NOMO-1 treated with dmso at 0.1 percent for 144 hours (cell line): ENCODE results near the gene DBH.
"Not testable (repeated sequence)": the region's sequence is repeated elsewhere in the genome, so short reads cannot be mapped to it uniquely, and the experiment has no call there.

Source experiments
- DNase-seq: peaks from one replicate; lab custom pipeline; 2025; ENCODE audit not compliant: unreplicated experiment; lab: John Stamatoyannopoulos, UW

The DBH gene

GRCh38 chr9:133664173-133665050 lies 28.2 kb downstream of the DBH start:
- no peak for DNase-seq

GRCh38 chr9:133665096-133665495 lies 28.9 kb downstream of the DBH start:
- DNase-seq = no peak

DNA sequence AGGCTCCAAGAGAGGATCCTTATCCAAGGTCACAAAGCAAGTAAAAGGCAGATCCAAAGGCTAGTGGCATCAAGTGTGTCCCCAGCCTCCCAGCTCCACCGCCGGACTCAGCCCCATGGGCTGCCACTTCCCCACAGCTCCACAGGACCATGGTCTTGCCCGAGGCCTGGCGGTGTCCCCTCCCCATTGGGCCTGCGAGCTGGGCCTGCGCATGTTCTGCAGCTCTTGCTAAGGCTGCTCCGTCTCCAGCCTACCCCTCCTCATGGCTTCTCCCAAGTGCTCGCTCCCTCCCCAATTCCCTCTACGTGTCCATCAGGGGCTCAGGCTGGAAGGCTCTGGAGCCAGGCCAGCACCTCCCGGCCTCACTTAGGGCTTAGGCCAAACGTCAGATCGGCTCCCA lies 29.4 kb downstream of the DBH start:
- no peak for DNase-seq

GRCh38 chr9:133666387-133666786 lies 30.2 kb downstream of the DBH start:
- no peak for DNase-seq

DNA sequence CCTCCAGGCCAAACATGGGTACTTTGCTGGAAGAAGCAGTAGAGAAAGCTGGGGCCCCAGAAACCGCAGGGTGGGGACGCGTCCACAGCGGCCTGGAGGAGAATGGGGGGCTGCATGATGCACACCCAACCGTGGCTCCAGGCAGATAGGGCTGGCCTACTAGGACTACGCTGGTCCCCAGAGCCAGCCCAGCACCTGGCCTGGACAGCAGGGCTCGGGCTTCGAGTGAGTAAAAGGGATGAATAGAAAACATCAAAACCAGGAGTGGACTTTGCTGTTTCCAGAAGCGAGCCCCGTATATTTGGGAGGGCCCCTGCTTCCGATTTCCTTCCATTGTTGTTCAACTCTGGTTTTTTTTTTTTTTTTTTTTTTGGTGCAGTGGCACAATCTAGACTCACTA lies 30.7 kb downstream of the DBH start:
- DNase-seq = no peak

GRCh38 chr9:133667759-133668450 lies 31.7 kb downstream of the DBH start:
- no peak for DNase-seq

GRCh38 chr9:133669182-133669801 lies 33.1 kb downstream of the DBH start:
- DNase-seq = no peak

DNA sequence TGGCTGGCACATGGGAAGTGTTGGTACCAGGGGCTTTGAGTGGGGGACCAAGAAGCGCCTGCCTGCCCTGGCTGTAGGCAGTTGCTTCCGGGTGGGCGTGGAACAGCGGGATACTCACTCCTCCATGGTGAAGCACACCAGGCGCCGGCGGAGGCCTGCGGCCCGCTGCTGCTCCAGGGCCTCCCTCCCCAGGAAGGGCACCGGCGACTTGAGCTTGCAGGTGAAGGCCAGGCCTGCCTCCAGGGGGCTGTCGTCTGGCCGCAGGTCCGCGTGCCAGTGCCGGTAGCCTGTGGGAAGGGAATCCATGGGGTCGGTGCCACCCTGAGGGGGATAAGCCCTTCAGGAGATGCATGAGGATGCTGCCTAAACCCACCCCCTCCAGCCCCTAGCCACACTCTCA lies 34.3 kb downstream of the DBH start:
- DNase-seq = no peak

- DNase-seq = no peak
These were observed 35.2 kb downstream of the DBH start for GRCh38 chr9:133671371-133671770.

DNA sequence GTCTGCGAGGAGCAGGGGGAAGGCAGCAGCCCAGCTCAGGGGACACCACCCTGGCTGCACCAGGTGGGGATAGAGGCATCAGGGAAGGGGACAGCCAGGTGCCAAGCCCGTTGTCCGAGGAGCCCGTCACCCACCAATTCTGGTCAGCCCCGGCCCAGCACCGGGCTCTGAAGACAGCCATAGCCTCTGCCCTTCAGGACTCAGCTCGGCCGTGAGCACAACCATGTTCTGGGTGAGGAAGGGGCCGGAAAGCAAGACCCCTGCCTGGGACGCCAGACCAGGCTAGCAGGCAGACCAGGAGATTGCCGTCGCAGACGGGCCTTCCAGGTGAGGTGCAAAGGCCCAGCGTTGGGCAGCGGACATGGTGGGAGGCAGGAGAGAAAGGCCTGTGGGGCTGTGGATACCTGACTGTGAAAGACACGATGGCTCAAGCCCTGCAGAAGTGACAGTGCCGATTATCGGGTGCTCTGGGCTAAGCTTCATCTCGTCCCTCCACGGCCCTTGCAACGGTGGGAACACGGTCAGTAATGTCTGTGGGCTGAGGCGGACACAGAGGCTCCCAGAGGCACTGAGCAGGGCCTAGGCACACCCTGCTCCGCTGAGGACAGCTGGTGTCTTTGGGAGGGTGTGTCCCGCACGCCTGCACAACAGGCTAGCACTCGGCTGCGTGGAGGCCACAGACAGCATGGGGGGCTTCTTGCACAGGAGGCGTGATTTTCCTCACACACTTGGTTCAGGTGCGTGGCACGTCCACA lies 36.5 kb downstream of the DBH start:
- no peak for DNase-seq

- no peak for DNase-seq
These were observed 37.1 kb downstream of the DBH start for GRCh38 chr9:133673258-133673655.

DNA sequence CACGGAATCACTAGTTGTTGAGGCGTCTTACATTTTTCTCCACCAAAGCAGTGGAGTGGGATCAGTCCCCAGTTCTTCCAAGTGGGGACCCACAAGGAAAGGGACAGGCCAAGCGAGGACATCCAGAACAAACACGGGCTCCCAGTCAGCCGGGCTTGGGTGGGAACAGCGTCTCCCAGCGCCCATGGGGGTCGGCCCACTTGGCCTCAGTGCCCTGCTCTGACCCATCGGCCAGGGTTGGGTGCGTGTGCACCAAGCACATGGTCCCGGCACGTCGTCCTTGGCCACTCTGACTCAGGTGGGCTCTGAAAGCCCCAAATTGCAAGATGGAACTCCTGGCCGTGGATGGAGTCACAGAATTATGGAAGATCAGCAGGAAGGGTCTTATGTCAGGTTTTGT lies 37.9 kb downstream of the DBH start:
- no peak for DNase-seq

DNA sequence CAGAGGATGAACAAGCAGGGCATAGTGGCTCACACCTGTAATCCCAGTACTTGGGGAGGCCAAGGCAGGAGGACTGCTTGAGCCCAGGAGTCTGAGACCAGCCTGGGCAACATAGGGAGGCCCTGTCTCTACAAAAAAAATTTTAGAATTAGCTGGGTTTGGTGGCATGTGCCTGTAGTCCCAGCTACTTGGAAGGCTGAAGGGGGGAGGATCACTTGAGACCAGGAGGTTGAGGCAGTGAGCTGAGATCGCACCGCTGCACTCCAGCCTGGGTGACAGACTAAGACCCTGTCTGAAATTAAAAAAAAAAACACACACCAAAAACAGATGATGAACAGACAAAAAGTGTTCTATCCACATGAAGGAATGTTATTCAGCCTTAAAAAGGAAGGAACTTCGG lies 39.6 kb downstream of the DBH start:
- DNase-seq = not testable (repeated sequence)

DNA sequence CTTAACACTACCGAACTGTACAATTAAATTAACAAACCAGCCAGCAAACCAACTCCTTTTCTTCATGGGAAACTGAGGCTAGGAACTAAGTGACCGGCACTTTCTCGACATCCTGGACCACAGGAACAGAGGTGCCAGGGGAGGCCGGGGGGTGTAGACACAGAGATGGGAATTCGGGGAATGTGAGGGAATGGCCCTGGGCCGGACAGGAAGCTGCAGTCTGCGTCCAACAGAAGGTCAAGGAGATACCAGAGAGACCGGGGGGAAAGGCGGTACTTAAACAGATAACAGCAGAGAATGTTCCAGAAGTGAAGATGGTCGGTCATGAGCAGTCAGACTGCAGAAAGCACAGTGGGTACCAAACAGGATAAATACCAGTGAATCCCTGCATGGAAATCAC lies 40.3 kb downstream of the DBH start:
- no peak for DNase-seq

- DNase-seq = no peak
These were observed 41.2 kb downstream of the DBH start for GRCh38 chr9:133677126-133678010.

- DNase-seq = no peak
These were observed 42.9 kb downstream of the DBH start for GRCh38 chr9:133679056-133679455.

GRCh38 chr9:133679466-133680061 lies 43.4 kb downstream of the DBH start:
- DNase-seq = no peak

DNA sequence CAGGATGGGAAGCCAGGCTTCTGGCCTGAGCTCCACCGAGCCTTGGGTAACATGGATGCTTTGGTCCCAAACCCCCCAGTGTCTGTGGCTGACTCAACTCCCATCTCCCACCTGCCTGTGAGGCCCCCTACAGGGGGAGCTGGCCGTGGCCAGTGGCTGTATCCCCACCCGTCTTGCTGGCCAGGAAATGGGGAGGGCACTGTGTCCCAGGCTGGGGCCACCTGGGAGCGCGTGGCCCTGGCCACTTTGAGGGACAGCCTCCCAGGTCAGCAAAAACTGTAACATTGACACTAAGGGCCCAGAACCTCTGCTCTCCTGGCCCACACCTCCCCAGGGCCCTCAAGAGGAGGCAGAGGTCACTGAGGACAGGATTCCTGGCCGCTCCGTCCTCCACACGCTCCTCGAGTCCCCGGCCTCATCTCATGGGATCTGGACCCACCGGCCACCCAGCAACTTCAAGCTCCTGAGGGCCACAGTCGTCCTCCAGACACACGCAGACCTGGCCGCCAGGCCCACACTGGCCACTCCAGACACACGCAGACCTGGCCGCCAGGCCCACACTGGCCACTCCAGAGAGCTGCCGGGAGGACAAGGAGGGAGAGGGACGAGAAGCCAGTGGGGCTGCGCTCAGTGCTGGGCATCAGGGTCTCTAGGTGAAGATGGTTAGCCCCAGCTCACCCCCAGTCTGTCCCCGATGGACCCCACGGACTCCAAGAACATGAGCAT lies 44.2 kb downstream of the DBH start:
- no peak for DNase-seq

DNA sequence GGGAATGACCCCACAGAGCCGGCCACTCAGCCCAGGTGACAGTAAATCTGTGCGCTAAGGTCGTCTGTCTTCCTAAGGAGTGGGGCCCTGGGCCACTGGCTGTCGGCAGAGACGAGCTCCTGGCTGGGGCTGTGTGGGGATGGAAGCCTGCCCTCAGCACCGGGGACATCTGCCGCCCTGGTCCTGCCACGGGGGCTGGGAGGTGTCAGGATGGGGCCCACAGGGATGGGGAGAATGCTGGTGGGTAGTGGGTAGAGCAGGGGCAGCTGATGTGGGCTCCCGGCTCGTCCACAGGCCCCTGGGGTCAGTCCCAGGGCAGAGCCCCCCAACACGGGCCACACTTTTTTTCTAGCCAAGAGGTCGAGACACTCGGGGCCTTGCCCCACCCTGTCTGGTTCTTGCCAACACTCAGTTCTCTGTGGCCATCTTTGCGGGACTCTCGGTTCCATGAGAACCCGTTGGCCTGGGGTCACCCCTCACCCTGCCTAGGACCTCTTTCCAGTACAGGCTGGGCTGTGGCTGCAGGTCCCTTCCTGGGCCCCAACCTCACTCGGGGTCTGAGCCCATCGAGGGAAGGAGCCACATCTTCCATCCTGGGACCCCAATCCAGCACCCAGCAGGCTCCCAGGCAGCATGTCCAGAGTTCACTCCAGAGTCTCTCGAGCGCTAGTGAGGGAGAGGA lies 45.0 kb downstream of the DBH start:
- no peak for DNase-seq
